IMR-90 (cell line): Measurements from ENCODE around the gene PSMB11. TPM values are rescaled to one million over a fixed set of nuclear protein-coding genes. Genes with fewer than 3 reads are reported as not detected.

Source experiments
- ATAC-seq: fragments of 200-7000 bp; cut with Tn5 transposase; 2 replicates; pipeline ENCODE4 v1.9.1; 2020; ENCODE audit warnings: low read depth, mild to moderate bottlenecking, moderate library complexity
- BruUV-seq: library from RNA; stranded (reverse); fragments of 400-500 nt; replicated peaks from 2 replicates; lab custom pipeline; 2021; lab: Mats Ljungman, UMichigan
- CTCF ChIA-PET: fragments of 300-600 bp; formaldehyde crosslinking; extraction: SDS; loops from one replicate; lab custom pipeline; 2021; ENCODE audit warnings: antibody characterized with exemption; lab: Yijun Ruan, JAX
- POLR2A ChIA-PET: fragments of 300-600 bp; sonication (Branson Sonifier 250); formaldehyde crosslinking; loops from one replicate; lab custom pipeline; 2022; ENCODE audit warnings: antibody characterized with exemption; ENCODE audit not compliant: unreplicated experiment; lab: Charles Lee
- DNase-seq: peaks from one replicate; pipeline ENCODE4 v3.0.0; 2013
- H2AFZ ChIP-seq: replicated peaks from 2 replicates; pipeline ENCODE3; 2013; ENCODE audit warnings: low read length, mild to moderate bottlenecking; ENCODE audit not compliant: poor library complexity
- H2AK5ac ChIP-seq: 2 replicates; pipeline ENCODE4 v1.6.1; 2013; ENCODE audit warnings: low read depth, low read length, inconsistent platforms
- H2AK9ac ChIP-seq: replicated peaks from 2 replicates; pipeline ENCODE3; 2013; ENCODE audit warnings: mild to moderate bottlenecking, low read depth, low read length, moderate library complexity; ENCODE audit not compliant: poor library complexity
- H2BK120ac ChIP-seq: 2 replicates; pipeline ENCODE4 v1.6.1; 2013; ENCODE audit warnings: low read depth, low read length, inconsistent platforms
- H2BK15ac ChIP-seq: 3 replicates; pipeline ENCODE4 v1.6.1; 2013; ENCODE audit warnings: low read depth, low read length, inconsistent platforms
- H2BK20ac ChIP-seq: 2 replicates; pipeline ENCODE4 v1.6.1; 2013; ENCODE audit warnings: low read depth, mild to moderate bottlenecking, inconsistent platforms, low read length, moderate library complexity
- H2BK5ac ChIP-seq: 2 replicates; pipeline ENCODE4 v1.6.1; 2013; ENCODE audit warnings: mild to moderate bottlenecking, low read depth, low read length, inconsistent platforms; ENCODE audit not compliant: poor library complexity, severe bottlenecking
- H3K14ac ChIP-seq: replicated peaks from 2 replicates; pipeline ENCODE4 v1.6.1; 2013; ENCODE audit warnings: low read depth, low read length, inconsistent platforms
- H3K18ac ChIP-seq: 2 replicates; pipeline ENCODE4 v1.6.1; 2013; ENCODE audit warnings: low read depth, low read length, control low read depth
- H3K23ac ChIP-seq: 2 replicates; pipeline ENCODE4 v1.6.1; 2013; ENCODE audit warnings: low read depth, low read length, inconsistent platforms
- H3K27ac ChIP-seq: 2 replicates; pipeline ENCODE4 v1.5.1; 2013; ENCODE audit warnings: mild to moderate bottlenecking, control low read depth, low read length; ENCODE audit not compliant: insufficient read depth
- H3K27me3 ChIP-seq: 2 replicates; pipeline ENCODE4 v1.6.1; 2013; ENCODE audit warnings: low read length; ENCODE audit not compliant: control insufficient read depth, insufficient read depth
- H3K36me3 ChIP-seq: 2 replicates; pipeline ENCODE4 v1.6.1; 2013; ENCODE audit warnings: low read length, mixed read lengths; ENCODE audit not compliant: control insufficient read depth, insufficient read depth
- H3K4ac ChIP-seq: 2 replicates; pipeline ENCODE4 v1.6.1; 2013; ENCODE audit warnings: low read depth, low read length, inconsistent platforms
- H3K4me1 ChIP-seq: 2 replicates; pipeline ENCODE4 v1.6.1; 2013; ENCODE audit warnings: low read length, mixed read lengths; ENCODE audit not compliant: control insufficient read depth, insufficient read depth
- H3K4me2 ChIP-seq: 2 replicates; pipeline ENCODE4 v1.6.1; 2013; ENCODE audit warnings: low read depth, mild to moderate bottlenecking, control low read depth, low read length, moderate library complexity
- H3K4me3 ChIP-seq: 2 replicates; pipeline ENCODE4 v1.5.1; 2013; ENCODE audit warnings: low read depth, mild to moderate bottlenecking, control low read depth, low read length, moderate library complexity; ENCODE audit not compliant: insufficient read depth
- H3K56ac ChIP-seq: 2 replicates; pipeline ENCODE4 v1.6.1; 2013; ENCODE audit warnings: low read length, inconsistent platforms; ENCODE audit not compliant: insufficient read depth; ENCODE audit errors: extremely low read depth
- H3K79me1 ChIP-seq, 2 experiments: 2 replicates each; pipeline ENCODE4 v1.6.1; 2013; ENCODE audit warnings: low read length in 2 of 2, inconsistent platforms in 1 of 2, low read depth in 1 of 2
- H3K9ac ChIP-seq: 2 replicates; pipeline ENCODE4 v1.6.1; 2013; ENCODE audit warnings: low read depth, low read length, control low read depth
- H3K9me1 ChIP-seq: 2 replicates; pipeline ENCODE4 v1.6.1; 2013; ENCODE audit warnings: low read length, inconsistent platforms; ENCODE audit not compliant: insufficient read depth
- H3K9me3 ChIP-seq: 2 replicates; pipeline ENCODE4 v1.6.1; 2013; ENCODE audit warnings: low read length; ENCODE audit not compliant: control insufficient read depth, insufficient read depth
- H4K20me1 ChIP-seq: 2 replicates; pipeline ENCODE4 v1.6.1; 2013; ENCODE audit warnings: low read length, inconsistent platforms; ENCODE audit not compliant: insufficient read depth
- H4K5ac ChIP-seq: 2 replicates; pipeline ENCODE4 v1.6.1; 2013; ENCODE audit warnings: mild to moderate bottlenecking, low read depth, low read length, control low read depth
- H4K8ac ChIP-seq, 2 experiments: 2 replicates each; pipeline ENCODE4 v1.6.1; 2013; ENCODE audit warnings: low read depth in 2 of 2, low read length in 2 of 2, control low read depth in 1 of 2, inconsistent platforms in 1 of 2
- H4K91ac ChIP-seq: 2 replicates; pipeline ENCODE4 v1.6.1; 2013; ENCODE audit warnings: low read depth, low read length, inconsistent platforms; ENCODE audit not compliant: insufficient read depth
- CHD1 ChIP-seq: IDR thresholded peaks from 2 replicates; pipeline ENCODE4 v1.6.1; 2012; ENCODE audit warnings: low read depth, low read length, improper control_type of control experiment
- MAFK ChIP-seq: IDR thresholded peaks from 2 replicates; pipeline ENCODE4 v1.6.1; 2012; ENCODE audit warnings: low read depth, low read length, improper control_type of control experiment
- WGBS, 2 experiments: methylation state at CpG; one replicate each; pipeline versions ENCODE4 v1.1.5 to v1.1.7; 2013; ENCODE audit warnings: missing lambda C conversion rate in 2 of 2; ENCODE audit not compliant: insufficient read length in 1 of 2; ENCODE audit errors: extremely low coverage in 2 of 2; 5-methylcytosine and 5-hydroxymethylcytosine counted together
- dilution Hi-C: fragments of 300-500 bp; cut with HindIII; formaldehyde crosslinking; loops from one replicate; pipeline ENCODE4 v1.14.3; 2018; ENCODE audit warnings: low sequenced_read_pairs; ENCODE audit not compliant: unreplicated experiment
- in situ Hi-C: fragments of 300-500 bp; cut with MboI; formaldehyde crosslinking; loops from 3 replicates; pipeline ENCODE4 v1.14.3; 2019; ENCODE audit warnings: low sequenced_read_pairs, inconsistent platforms, mixed read lengths
- intact Hi-C: fragments of 100-400 bp; cut with micrococcal nuclease; formaldehyde crosslinking; loops from 2 replicates; pipeline ENCODE4 v1.10.0; 2022
- polyA plus RNA-seq, 3 experiments: library from polyadenylated mRNA; depleted of rRNA; stranded (reverse); fragments of >200 nt; gene quantifications; 2 replicates each; pipeline ENCODE4 v1.2.3, GENCODE V29; 2012; ENCODE audit warnings: low replicate concordance in 1 of 3
- total RNA-seq: library from RNA; depleted of rRNA; stranded (reverse); fragments of >200 nt; gene quantifications from 2 replicates; pipeline ENCODE4 v1.2.3, GENCODE V29; 2012

The PSMB11 gene
- total and polyA plus RNA-seq, 2 of the 4 experiments (the other 2 are of a cell fraction): not detected

DNA sequence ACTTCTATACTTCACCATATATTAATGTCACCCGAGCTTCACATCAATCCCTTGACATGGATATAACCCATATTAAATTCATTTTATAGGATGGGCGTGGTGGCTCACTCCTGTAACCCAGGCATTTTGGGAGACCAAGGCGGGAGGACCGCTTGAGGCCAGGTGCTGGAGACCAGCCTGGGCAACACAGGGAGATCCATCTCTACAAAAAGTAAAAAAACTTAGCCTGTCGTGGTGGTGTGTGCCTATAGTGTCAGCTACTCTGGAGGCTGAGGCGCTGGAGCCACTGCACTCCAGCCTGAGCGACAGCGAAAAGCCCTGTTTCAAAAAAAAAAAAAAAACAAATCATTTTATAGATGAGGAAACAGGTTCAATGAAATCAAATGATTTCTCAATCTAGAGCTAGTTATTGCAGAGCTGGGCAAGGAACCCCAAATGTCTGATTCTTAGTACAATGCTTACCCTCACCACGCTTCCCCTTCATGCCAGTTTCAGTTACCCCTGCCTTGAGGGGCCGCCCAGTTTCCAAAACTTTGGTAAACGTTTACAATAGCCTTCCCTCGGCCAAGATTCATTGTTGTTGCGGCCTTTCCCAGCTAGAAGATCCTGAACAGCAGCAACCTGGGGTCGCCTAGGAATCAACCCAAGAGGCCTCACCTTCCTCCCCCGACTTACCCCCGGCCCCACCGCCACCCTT, 8.1 kb upstream of the PSMB11 start:
- H3K4me3 ChIP-seq: peak overlapping the region; percentile 70
- dilution Hi-C loops: no loop called here
- peaks cover 11% of the 10 kb centered on the region for H3K36me3 ChIP-seq
- no peaks in the 10 kb centered on the region for H3K27me3 ChIP-seq
- H3K18ac ChIP-seq: no peak overlapping the region
- H2AK9ac ChIP-seq: peak overlapping the region; percentile 98
- peak overlapping the region; percentile 87 for H3K56ac ChIP-seq
- peak overlapping the region; percentile 59 to 100 for H4K8ac ChIP-seq
- ChIA-PET CTCF (interaction anchor here (1.4 kb wide), 1 partner anchor 35 kb away, joined by 4 read pairs; no protein-coding TSS in a partner anchor), POLR2A (interaction anchor here (0.6 to 0.7 kb wide), 2 partner anchors 52 to 248 kb away, joined by 3 to 10 read pairs; partner anchors contain the start of gene AJUBA)
- peak overlapping the region; percentile 48; the same call in 1 of the 2 replicates for H2BK120ac ChIP-seq
- WGBS, 2 experiments: 7 to 100% methylated on average over 1 to 4 of the region's 17 CpGs
- no peak for TF ChIP-seq MAFK
- no peak for TF ChIP-seq CHD1
- H4K5ac ChIP-seq: peak overlapping the region; percentile 6; the same call in 1 of the 2 replicates
- H2AK5ac ChIP-seq: peak overlapping the region; percentile 36; the same call in 1 of the 2 replicates
- peaks cover 5% of the 10 kb centered on the region; the same call in 1 of the 2 replicates for H3K9me1 ChIP-seq
- H2BK5ac ChIP-seq: peak overlapping the region; percentile 90
- no peak for DNase-seq
- no peaks in the 10 kb centered on the region for H3K9me3 ChIP-seq
- no peak overlapping the region for H2BK15ac ChIP-seq
- peak overlapping the region; percentile 97 for H3K14ac ChIP-seq
- H3K79me1 ChIP-seq: peaks cover 24 to 40% of the 10 kb centered on the region in 2 experiments
- intact Hi-C loops: loop anchor here (2.0 kb wide), 1 partner anchor 27 kb away; no protein-coding TSS in a partner anchor
- H3K4ac ChIP-seq: peak overlapping the region; percentile 91
- peak overlapping the region; percentile 89 for H3K9ac ChIP-seq
- in situ Hi-C loops: no loop called here
- peak overlapping the region; percentile 80; the same call in 1 of the 2 replicates for H3K23ac ChIP-seq
- BruUV-seq: TSS peak; percentile 70
- H4K91ac ChIP-seq: peak overlapping the region; percentile 99
- no peak for ATAC-seq
- H2BK20ac ChIP-seq: no peak overlapping the region
- peak overlapping the region; percentile 91 for H2AFZ ChIP-seq
- peak overlapping the region; percentile 84 for H3K27ac ChIP-seq
- 0 out of 2 replicates have a peak, but pooled peaks cover 2% of the 10 kb centered on the region for H4K20me1 ChIP-seq
- H3K4me2 ChIP-seq: peak overlapping the region; percentile 90
- peaks cover 6% of the 10 kb centered on the region for H3K4me1 ChIP-seq
